Hepatocyte (in vitro differentiated cells): ENCODE data around the gene CABP1. TPM values are rescaled to one million over a fixed set of nuclear protein-coding genes. Genes with fewer than 3 reads are reported as not detected.
"Not testable (repeated sequence)": the region's sequence is repeated elsewhere in the genome, so short reads cannot be mapped to it uniquely, and the experiment has no call there.

Experiments
- DNase-seq: peaks from one replicate; pipeline ENCODE4 v3.0.0-alpha.2; 2016; ENCODE audit warnings: low spot score
- H2AFZ ChIP-seq: fragments of 200-600 bp; sonication (generic); 2 replicates; pipeline ENCODE4 v1.6.0; 2016; ENCODE audit warnings: antibody characterized with exemption, mild to moderate bottlenecking
- H3K27ac ChIP-seq: fragments of 200-600 bp; sonication (generic); 2 replicates; pipeline ENCODE4 v1.5.1; 2016; ENCODE audit warnings: mild to moderate bottlenecking
- H3K27me3 ChIP-seq: fragments of 200-600 bp; sonication (generic); 2 replicates; pipeline ENCODE4 v1.6.1; 2016
- H3K36me3 ChIP-seq: fragments of 200-600 bp; sonication (generic); replicated peaks from 2 replicates; pipeline ENCODE4 v1.5.1; 2016; ENCODE audit warnings: low read depth; ENCODE audit not compliant: insufficient read depth
- H3K4me1 ChIP-seq: fragments of 200-600 bp; sonication (generic); 2 replicates; pipeline ENCODE4 v1.5.1; 2016; ENCODE audit warnings: mild to moderate bottlenecking, moderate library complexity; ENCODE audit not compliant: insufficient read depth
- H3K4me2 ChIP-seq: fragments of 200-600 bp; sonication (generic); 2 replicates; pipeline ENCODE4 v1.6.0; 2016
- H3K4me3 ChIP-seq: fragments of 200-600 bp; sonication (generic); 2 replicates; pipeline ENCODE4 v1.5.1; 2016; ENCODE audit warnings: mild to moderate bottlenecking
- H3K79me2 ChIP-seq: fragments of 200-600 bp; sonication (generic); 2 replicates; pipeline ENCODE4 v1.6.0; 2017; ENCODE audit warnings: mild to moderate bottlenecking
- H3K9me2 ChIP-seq: fragments of 200-600 bp; sonication (generic); replicated peaks from 2 replicates; pipeline ENCODE4 v1.6.0; 2017; ENCODE audit warnings: mild to moderate bottlenecking; ENCODE audit not compliant: insufficient read depth
- H3K9me3 ChIP-seq: fragments of 200-600 bp; sonication (generic); 2 replicates; pipeline ENCODE4 v1.5.1; 2016; ENCODE audit warnings: low read depth, mild to moderate bottlenecking
- H4K20me1 ChIP-seq: fragments of 200-600 bp; sonication (generic); 2 replicates; pipeline ENCODE4 v1.6.0; 2016; ENCODE audit warnings: mild to moderate bottlenecking; ENCODE audit not compliant: insufficient read depth, poor library complexity, severe bottlenecking
- CTCF ChIP-seq: fragments of 200-600 bp; sonication (generic); IDR thresholded peaks from 2 replicates; pipeline ENCODE4 v1.5.1; 2016; ENCODE audit warnings: antibody characterized with exemption, mild to moderate bottlenecking; ENCODE audit not compliant: poor library complexity
- EZH2 ChIP-seq: fragments of 200-600 bp; sonication (generic); IDR thresholded peaks from 2 replicates; pipeline ENCODE4 v1.6.1; 2016; ENCODE audit warnings: antibody characterized with exemption, mild to moderate bottlenecking, borderline replicate concordance
- EZH2phosphoT487 ChIP-seq: fragments of 200-600 bp; sonication (generic); IDR thresholded peaks from one replicate; pipeline ENCODE4 v1.6.1; 2018; ENCODE audit warnings: antibody characterized with exemption, mild to moderate bottlenecking, low read depth, moderate library complexity; ENCODE audit not compliant: unreplicated experiment, severe bottlenecking
- WGBS: methylation state at CpG from one replicate; pipeline ENCODE4 v1.1.6; 2016; ENCODE audit warnings: low lambda C conversion rate; ENCODE audit errors: missing lambda C conversion rate; 5-methylcytosine and 5-hydroxymethylcytosine counted together
- polyA plus RNA-seq: library from polyadenylated mRNA; unstranded; fragments of >200 nt; fragmentation: Nextera tagmentation; extraction: Ambion mirVana; gene quantifications from 2 replicates; pipeline ENCODE4 v1.2.1, GENCODE V29; 2016
- total RNA-seq: library from RNA; depleted of rRNA; stranded (reverse); fragments of >200 nt; gene quantifications from 2 replicates; pipeline ENCODE4 v1.2.3, GENCODE V29; 2014

The CABP1 gene
- total and polyA plus RNA-seq, 2 experiments from 2014 or later: 0.74 to 1.5 TPM

GRCh38 chr12:120614848-120615247 is 25.6 kb upstream of the CABP1 start:
- no peaks in the 10 kb centered on the region for H3K9me2 ChIP-seq
- H3K79me2 ChIP-seq: no peaks in the 10 kb centered on the region
- H3K27me3 ChIP-seq: peaks cover 16% of the 10 kb centered on the region
- no peak for TF ChIP-seq CTCF
- no peak for DNase-seq
- H3K4me2 ChIP-seq: no peak overlapping the region
- no peak overlapping the region for H3K4me3 ChIP-seq
- no peaks in the 10 kb centered on the region for H3K4me1 ChIP-seq
- H4K20me1 ChIP-seq: no peaks in the 10 kb centered on the region
- no peak overlapping the region for H2AFZ ChIP-seq
- no peak overlapping the region for H3K27ac ChIP-seq
- no peaks in the 10 kb centered on the region for H3K9me3 ChIP-seq
- no peaks in the 10 kb centered on the region for H3K36me3 ChIP-seq

GRCh38 chr12:120617193-120617592 is 23.2 kb upstream of the CABP1 start:
- DNase-seq, H3K27ac ChIP-seq, H2AFZ ChIP-seq, H4K20me1 ChIP-seq, H3K36me3 ChIP-seq, H3K9me3 ChIP-seq, H3K9me2 ChIP-seq, H3K4me3 ChIP-seq, H3K4me2 ChIP-seq, H3K4me1 ChIP-seq, H3K79me2 ChIP-seq: not testable (repeated sequence)
- peaks cover 20% of the 10 kb centered on the region for H3K27me3 ChIP-seq
- 91% methylated on average over 3 of the region's 3 CpGs for WGBS

GRCh38 chr12:120617767-120618166 is 22.7 kb upstream of the CABP1 start:
- H4K20me1 ChIP-seq, H3K9me2 ChIP-seq, H3K4me3 ChIP-seq, H3K4me2 ChIP-seq, H3K36me3 ChIP-seq, H3K27ac ChIP-seq, H3K4me1 ChIP-seq, H2AFZ ChIP-seq, DNase-seq, H3K79me2 ChIP-seq, H3K9me3 ChIP-seq: not testable (repeated sequence)
- peaks cover 20% of the 10 kb centered on the region for H3K27me3 ChIP-seq
- 98% methylated on average over 4 of the region's 4 CpGs for WGBS

GRCh38 chr12:120618954-120619615 is 21.3 kb upstream of the CABP1 start:
- H3K9me3 ChIP-seq: no peaks in the 10 kb centered on the region
- H2AFZ ChIP-seq: no peak overlapping the region
- no peaks in the 10 kb centered on the region for H3K36me3 ChIP-seq
- DNase-seq: no peak
- no peak overlapping the region for H3K27ac ChIP-seq
- H4K20me1 ChIP-seq: no peaks in the 10 kb centered on the region
- no peaks in the 10 kb centered on the region for H3K9me2 ChIP-seq
- H3K27me3 ChIP-seq: peaks cover 20% of the 10 kb centered on the region
- WGBS: 38% methylated on average over 8 of the region's 8 CpGs
- no peaks in the 10 kb centered on the region for H3K79me2 ChIP-seq
- H3K4me1 ChIP-seq: no peaks in the 10 kb centered on the region
- H3K4me3 ChIP-seq: no peak overlapping the region
- TF ChIP-seq EZH2: no peak
- no peak for TF ChIP-seq CTCF
- no peak for TF ChIP-seq EZH2phosphoT487
- H3K4me2 ChIP-seq: no peak overlapping the region
